Uterus (tissue), 2 donors: Measurements from ENCODE around the gene KYNU.

Source experiments
- POLR2A ChIP-seq, 2 donors: fragments of 450-650 bp; IDR thresholded peaks; one replicate each; pipeline ENCODE4 v1.6.1; 2016; ENCODE audit warnings: antibody characterized with exemption in 2 of 2, mild to moderate bottlenecking in 1 of 2, moderate library complexity in 1 of 2
- TF ChIP-seq, protein P1 (sequence below), 4 experiments: fragments of 200-600 bp in 2 of 4; fragments of 450-650 bp in 2 of 4; sonication (generic) in 2 of 4; IDR thresholded peaks; one replicate each; pipeline ENCODE4 v1.5.1; 2016 to 2019; ENCODE audit warnings: antibody characterized with exemption in 4 of 4, mild to moderate bottlenecking in 2 of 4, moderate library complexity in 1 of 4

DNA sequence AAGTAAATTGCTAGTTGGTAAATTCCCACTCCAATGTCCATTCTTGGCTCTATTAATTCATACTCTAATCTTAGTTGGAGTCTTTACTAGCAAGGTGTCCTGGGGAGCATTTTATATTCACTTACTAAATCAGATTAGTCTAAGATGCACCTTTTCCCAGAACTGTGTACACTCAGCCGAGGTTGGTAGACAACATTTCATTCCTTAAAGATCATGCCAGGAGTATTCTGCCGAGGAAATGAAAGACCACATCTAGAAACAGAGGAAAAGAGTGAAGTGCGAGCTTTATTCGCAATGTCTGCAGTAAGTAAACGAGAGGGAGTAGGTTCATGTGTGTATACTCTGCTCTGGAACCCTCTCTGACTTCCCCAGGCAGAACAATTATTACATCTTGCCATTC is 14.6 kb upstream of the KYNU start:
- no peak for TF ChIP-seq POLR2A (IDR thresholded peaks at IDR 0.05)
- TF ChIP-seq, protein P1, sequence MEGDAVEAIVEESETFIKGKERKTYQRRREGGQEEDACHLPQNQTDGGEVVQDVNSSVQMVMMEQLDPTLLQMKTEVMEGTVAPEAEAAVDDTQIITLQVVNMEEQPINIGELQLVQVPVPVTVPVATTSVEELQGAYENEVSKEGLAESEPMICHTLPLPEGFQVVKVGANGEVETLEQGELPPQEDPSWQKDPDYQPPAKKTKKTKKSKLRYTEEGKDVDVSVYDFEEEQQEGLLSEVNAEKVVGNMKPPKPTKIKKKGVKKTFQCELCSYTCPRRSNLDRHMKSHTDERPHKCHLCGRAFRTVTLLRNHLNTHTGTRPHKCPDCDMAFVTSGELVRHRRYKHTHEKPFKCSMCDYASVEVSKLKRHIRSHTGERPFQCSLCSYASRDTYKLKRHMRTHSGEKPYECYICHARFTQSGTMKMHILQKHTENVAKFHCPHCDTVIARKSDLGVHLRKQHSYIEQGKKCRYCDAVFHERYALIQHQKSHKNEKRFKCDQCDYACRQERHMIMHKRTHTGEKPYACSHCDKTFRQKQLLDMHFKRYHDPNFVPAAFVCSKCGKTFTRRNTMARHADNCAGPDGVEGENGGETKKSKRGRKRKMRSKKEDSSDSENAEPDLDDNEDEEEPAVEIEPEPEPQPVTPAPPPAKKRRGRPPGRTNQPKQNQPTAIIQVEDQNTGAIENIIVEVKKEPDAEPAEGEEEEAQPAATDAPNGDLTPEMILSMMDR (IDR thresholded peaks at IDR 0.05) = no peak
